Measurements from ENCODE around the gene ANAPC2. TPM values are rescaled to one million over a fixed set of nuclear protein-coding genes. Genes with fewer than 3 reads are reported as not detected.

ANAPC2 gene
- total and polyA plus RNA-seq, 2 of the 4 experiments (the other 2 are of a cell fraction): 9.3 to 29.5 TPM

DNA sequence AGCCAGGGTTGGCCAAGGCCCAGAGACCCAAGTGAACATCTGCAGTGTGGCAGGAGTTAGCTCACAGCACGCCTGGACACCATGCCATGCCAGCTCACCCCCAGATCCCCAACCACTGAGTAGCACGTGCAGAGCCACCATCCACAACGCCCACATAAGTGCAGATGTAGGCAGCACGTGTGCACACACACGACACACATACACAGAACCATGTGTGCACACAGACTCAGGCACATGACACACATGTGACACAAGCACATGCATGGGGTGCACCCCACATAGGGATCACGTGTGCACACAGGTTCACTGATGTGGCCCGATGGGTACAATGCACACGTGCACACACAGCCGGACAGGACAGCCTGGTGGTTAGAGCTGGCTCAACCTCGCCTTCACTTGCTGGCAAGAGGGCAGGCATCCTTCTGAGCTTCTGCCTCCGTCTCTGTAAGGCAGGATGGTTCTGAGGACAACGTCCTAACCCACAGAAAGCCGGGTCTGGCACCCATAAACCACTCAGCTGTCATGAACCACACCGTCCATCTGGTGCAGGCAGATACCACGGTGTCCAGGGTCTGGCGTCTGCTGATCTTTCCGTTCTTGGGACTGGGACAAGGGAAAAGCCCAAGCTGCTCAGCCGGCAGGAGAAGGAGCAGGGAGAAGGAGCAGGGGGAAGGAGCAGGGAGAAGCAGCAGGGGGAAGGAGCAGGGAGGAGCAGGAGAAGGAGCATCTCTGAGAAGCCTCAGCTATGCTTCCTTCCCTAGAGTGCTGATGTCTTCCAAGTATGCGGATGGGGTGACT, 30.5 kb downstream of the ANAPC2 start:
- Histone ChIP-seq H2BK5ac (ENCODE audit: low read depth, low read length, poor library complexity, severe bottlenecking) (no peak overlapping the region), H2AFZ (replicated peaks; ENCODE audit: low read length, poor library complexity) (peak overlapping the region; percentile 32), H3K14ac (replicated peaks; ENCODE audit: low read depth, low read length) (no peak overlapping the region), H2BK15ac (ENCODE audit: low read depth, low read length) (no peak overlapping the region), H3K27me3 (ENCODE audit: control insufficient read depth, insufficient read depth, low read length) (peaks cover 59% of the 10 kb centered on the region), H3K79me1 (ENCODE audit: low read depth in 1 of 2, low read length in 2 of 2) (no peaks in the 10 kb centered on the region), H3K4me3 (ENCODE audit: insufficient read depth, low read depth, low read length) (no peak overlapping the region), H3K56ac (ENCODE audit: extremely low read depth, insufficient read depth, low read length) (no peak overlapping the region), H3K36me3 (ENCODE audit: control insufficient read depth, insufficient read depth, low read length) (no peaks in the 10 kb centered on the region), H3K4ac (ENCODE audit: low read depth, low read length) (no peak overlapping the region), H3K23ac (ENCODE audit: low read depth, low read length) (no peak overlapping the region), H2AK5ac (ENCODE audit: low read depth, low read length) (no peak overlapping the region), H2BK20ac (ENCODE audit: low read depth, low read length) (no peak overlapping the region), H3K27ac (ENCODE audit: insufficient read depth, low read length) (no peak overlapping the region), H3K4me1 (ENCODE audit: control insufficient read depth, insufficient read depth, low read length) (peaks cover 2% of the 10 kb centered on the region; the same call in 1 of the 2 replicates), H3K9me1 (ENCODE audit: insufficient read depth, low read length) (peaks cover 5% of the 10 kb centered on the region), H4K5ac (ENCODE audit: low read depth, low read length) (no peak overlapping the region), H3K9me3 (ENCODE audit: control insufficient read depth, insufficient read depth, low read length) (no peaks in the 10 kb centered on the region), H2BK120ac (ENCODE audit: low read depth, low read length) (no peak overlapping the region), H3K18ac (ENCODE audit: low read depth, low read length) (no peak overlapping the region), H4K20me1 (ENCODE audit: insufficient read depth, low read length) (0 out of 2 replicates have a peak, but pooled peaks cover 5% of the 10 kb centered on the region), H3K9ac (ENCODE audit: low read depth, low read length) (no peak overlapping the region), H4K91ac (ENCODE audit: insufficient read depth, low read depth, low read length) (no peak overlapping the region), H4K8ac (ENCODE audit: low read depth in 2 of 2, low read length in 2 of 2) (no peak overlapping the region), H2AK9ac (replicated peaks; ENCODE audit: low read depth, low read length, poor library complexity) (peak overlapping the region; percentile 65), H3K4me2 (ENCODE audit: low read depth, low read length) (no peak overlapping the region)
- dilution Hi-C loops (cut with HindIII; ENCODE audit: low sequenced_read_pairs, unreplicated experiment) (no loop called here), intact Hi-C loops (cut with micrococcal nuclease) (no loop called here), in situ Hi-C loops (cut with MboI; ENCODE audit: low sequenced_read_pairs) (no loop called here)
- ChIA-PET POLR2A (ENCODE audit: unreplicated experiment) (no interaction called here), CTCF (interaction anchor here (0.7 kb wide), 1 partner anchor 28 kb away, joined by 3 read pairs; no protein-coding TSS in a partner anchor)
- ATAC-seq (ENCODE audit: low read depth) (no peak), DNase-seq (no peak)
- 80% methylated on average over 11 of the region's 19 CpGs; no CpG with 5 or more reads in 1 of the 2 experiments for WGBS, 2 experiments (ENCODE audit: extremely low coverage in 2 of 2, insufficient read length in 1 of 2)
- TF ChIP-seq MAZ (IDR thresholded peaks at IDR 0.05; ENCODE audit: borderline replicate concordance, low read depth, low read length) (no peak), SMC3 (IDR thresholded peaks at IDR 0.05; ENCODE audit: low read depth, low read length) (no peak), CEBPB (IDR thresholded peaks at IDR 0.05; ENCODE audit: low read depth, low read length) (no peak), RFX5 (IDR thresholded peaks at IDR 0.05; ENCODE audit: low read depth, low read length) (no peak), FOS (IDR thresholded peaks at IDR 0.05; ENCODE audit: low read depth, low read length) (no peak)
- TF ChIP-seq, protein P1, sequence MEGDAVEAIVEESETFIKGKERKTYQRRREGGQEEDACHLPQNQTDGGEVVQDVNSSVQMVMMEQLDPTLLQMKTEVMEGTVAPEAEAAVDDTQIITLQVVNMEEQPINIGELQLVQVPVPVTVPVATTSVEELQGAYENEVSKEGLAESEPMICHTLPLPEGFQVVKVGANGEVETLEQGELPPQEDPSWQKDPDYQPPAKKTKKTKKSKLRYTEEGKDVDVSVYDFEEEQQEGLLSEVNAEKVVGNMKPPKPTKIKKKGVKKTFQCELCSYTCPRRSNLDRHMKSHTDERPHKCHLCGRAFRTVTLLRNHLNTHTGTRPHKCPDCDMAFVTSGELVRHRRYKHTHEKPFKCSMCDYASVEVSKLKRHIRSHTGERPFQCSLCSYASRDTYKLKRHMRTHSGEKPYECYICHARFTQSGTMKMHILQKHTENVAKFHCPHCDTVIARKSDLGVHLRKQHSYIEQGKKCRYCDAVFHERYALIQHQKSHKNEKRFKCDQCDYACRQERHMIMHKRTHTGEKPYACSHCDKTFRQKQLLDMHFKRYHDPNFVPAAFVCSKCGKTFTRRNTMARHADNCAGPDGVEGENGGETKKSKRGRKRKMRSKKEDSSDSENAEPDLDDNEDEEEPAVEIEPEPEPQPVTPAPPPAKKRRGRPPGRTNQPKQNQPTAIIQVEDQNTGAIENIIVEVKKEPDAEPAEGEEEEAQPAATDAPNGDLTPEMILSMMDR (conservative IDR thresholded peaks at IDR 0.05; ENCODE audit: low read depth, low read length): no peak
- TF ChIP-seq, protein P2, sequence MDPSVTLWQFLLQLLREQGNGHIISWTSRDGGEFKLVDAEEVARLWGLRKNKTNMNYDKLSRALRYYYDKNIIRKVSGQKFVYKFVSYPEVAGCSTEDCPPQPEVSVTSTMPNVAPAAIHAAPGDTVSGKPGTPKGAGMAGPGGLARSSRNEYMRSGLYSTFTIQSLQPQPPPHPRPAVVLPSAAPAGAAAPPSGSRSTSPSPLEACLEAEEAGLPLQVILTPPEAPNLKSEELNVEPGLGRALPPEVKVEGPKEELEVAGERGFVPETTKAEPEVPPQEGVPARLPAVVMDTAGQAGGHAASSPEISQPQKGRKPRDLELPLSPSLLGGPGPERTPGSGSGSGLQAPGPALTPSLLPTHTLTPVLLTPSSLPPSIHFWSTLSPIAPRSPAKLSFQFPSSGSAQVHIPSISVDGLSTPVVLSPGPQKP (IDR thresholded peaks at IDR 0.05; ENCODE audit: borderline replicate concordance, low read depth, low read length): no peak
- BruUV-seq (replicated peaks): no TSS peak
